Amniotic stem cell (primary cell): ENCODE measurements around the gene DYNLL2.
"Not testable (repeated sequence)": the region's sequence is repeated elsewhere in the genome, so short reads cannot be mapped to it uniquely, and the experiment has no call there.

Experiments
- DNase-seq: peaks from one replicate; lab custom pipeline; 2025; lab: John Stamatoyannopoulos, UW

The DYNLL2 gene

GRCh38 chr17:58105093-58105492 is 21.9 kb downstream of the DYNLL2 start:
- DNase-seq = no peak

- no peak for DNase-seq
Observed at GRCh38 chr17:58107306-58107705, 24.1 kb downstream of the DYNLL2 start.

GRCh38 chr17:58109197-58109596 is 26.0 kb downstream of the DYNLL2 start:
- no peak for DNase-seq

GRCh38 chr17:58110012-58110411 is 26.8 kb downstream of the DYNLL2 start:
- DNase-seq = no peak

- DNase-seq = no peak
Observed at GRCh38 chr17:58111676-58112075, 28.5 kb downstream of the DYNLL2 start.

- peak; percentile 45 for DNase-seq
Observed at GRCh38 chr17:58112970-58113631, 29.9 kb downstream of the DYNLL2 start.

- no peak for DNase-seq
Observed at GRCh38 chr17:58113947-58114346, 30.7 kb downstream of the DYNLL2 start.

GRCh38 chr17:58117382-58117781 is 34.2 kb downstream of the DYNLL2 start:
- no peak for DNase-seq

- DNase-seq = no peak
Observed at GRCh38 chr17:58119491-58119890, 36.3 kb downstream of the DYNLL2 start.

GRCh38 chr17:58120195-58120822 is 37.1 kb downstream of the DYNLL2 start:
- peak; percentile 18 for DNase-seq

- peak; percentile 1 for DNase-seq
Observed at GRCh38 chr17:58121925-58122324, 38.7 kb downstream of the DYNLL2 start.

GRCh38 chr17:58127846-58128245 is 44.6 kb downstream of the DYNLL2 start:
- DNase-seq = no peak

- DNase-seq = not testable (repeated sequence)
Observed at GRCh38 chr17:58132697-58133096, 49.5 kb downstream of the DYNLL2 start.

GRCh38 chr17:58136669-58137279 is 53.6 kb downstream of the DYNLL2 start:
- no peak for DNase-seq

- DNase-seq = no peak
Observed at GRCh38 chr17:58141505-58141904, 58.3 kb downstream of the DYNLL2 start.

GRCh38 chr17:58143335-58143734 is 60.1 kb downstream of the DYNLL2 start:
- not testable (repeated sequence) for DNase-seq

GRCh38 chr17:58144801-58145200 is 61.6 kb downstream of the DYNLL2 start:
- no peak for DNase-seq
